Measurements from ENCODE around the gene TMEM69.

- no peak for TF ChIP-seq POLR2A (IDR thresholded peaks at IDR 0.05)
- TF ChIP-seq EP300 (IDR thresholded peaks at IDR 0.05) = no peak
- TF ChIP-seq CTCF (IDR thresholded peaks at IDR 0.05) = no peak
- TF ChIP-seq POLR2AphosphoS5 (IDR thresholded peaks at IDR 0.05) = no peak
Measured at GRCh38 chr1:45677751-45678245, 10.2 kb upstream of the TMEM69 start.

Data from upper lobe of left lung (tissue), 4 donors.